LHCN-M2 (cell line): ENCODE data around the gene CHP2. TPM values are rescaled to one million over a fixed set of nuclear protein-coding genes. Genes with fewer than 3 reads are reported as not detected.

Source experiments
- total RNA-seq: library from RNA; depleted of rRNA; stranded (reverse); fragments of >200 nt; gene quantifications from 2 replicates; pipeline ENCODE4 v1.2.3, GENCODE V29; 2014; rRNA removed

CHP2 gene
- total RNA-seq, 1 experiment from 2014 or later: not detected

Other genes with a start within 250 kb of the CHP2 start
- 32.1 and 34.2 TPM in 2 replicates for gene GGA2, start 244.5 kb upstream of the CHP2 start, total RNA-seq
- 28.8 and 31.4 TPM in 2 replicates for gene EARS2, start 197.7 kb upstream of the CHP2 start, total RNA-seq
- 156 and 172 TPM in 2 replicates for gene UBFD1, start 197.3 kb upstream of the CHP2 start, total RNA-seq
- gene NDUFAB1, start 158.7 kb upstream of the CHP2 start, total RNA-seq: 100 and 116 TPM in 2 replicates
- 21.7 and 24.0 TPM in 2 replicates for gene PALB2, start 113.7 kb upstream of the CHP2 start, total RNA-seq
- gene DCTN5, start 113.6 kb upstream of the CHP2 start, total RNA-seq: 59.5 and 68.8 TPM in 2 replicates
- gene PLK1, start 76.1 kb upstream of the CHP2 start, total RNA-seq: 101 and 102 TPM in 2 replicates
- not detected in 2 replicates for gene ERN2, start 41.8 kb upstream of the CHP2 start, total RNA-seq
- gene PRKCB, start 81.0 kb downstream of the CHP2 start, total RNA-seq: not detected in 2 replicates